Measurements from ENCODE around the gene DCP1A. TPM values are rescaled to one million over a fixed set of nuclear protein-coding genes. Genes with fewer than 3 reads are reported as not detected.

DCP1A gene
- total and polyA plus RNA-seq, 2 of the 13 experiments (the other 11 are each of a cell fraction or from before 2014, with no cell fraction given): 14.2 to 41.2 TPM

DNA sequence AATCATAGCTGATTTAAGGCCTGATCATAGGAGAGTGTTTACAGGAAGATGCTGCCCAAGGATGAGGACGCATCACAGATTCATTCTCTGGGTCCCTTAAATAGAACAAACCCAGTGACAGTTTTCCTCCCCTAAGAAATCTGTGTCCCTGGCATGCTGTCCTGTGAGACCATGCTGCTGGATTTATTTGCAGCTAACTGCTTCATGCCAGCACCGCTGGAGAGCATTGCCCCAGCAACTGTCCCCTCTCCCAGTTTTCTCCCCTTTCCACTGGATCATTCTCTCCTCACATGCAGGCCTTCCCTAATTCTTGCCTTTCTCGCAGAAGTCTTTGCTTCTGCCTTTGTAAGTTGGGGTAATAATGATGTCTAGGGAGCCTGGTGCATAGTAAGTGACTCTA lies 29.3 kb upstream of the DCP1A start:
- TF ChIP-seq, protein P1, sequence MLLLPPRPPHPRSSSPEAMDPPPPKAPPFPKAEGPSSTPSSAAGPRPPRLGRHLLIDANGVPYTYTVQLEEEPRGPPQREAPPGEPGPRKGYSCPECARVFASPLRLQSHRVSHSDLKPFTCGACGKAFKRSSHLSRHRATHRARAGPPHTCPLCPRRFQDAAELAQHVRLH (CRISPR knock-in tag; IDR thresholded peaks at IDR 0.05; ENCODE audit: borderline replicate concordance, low read depth): no peak
- TF ChIP-seq SIX1 (CRISPR knock-in tag; IDR thresholded peaks at IDR 0.05; ENCODE audit: borderline replicate concordance): no peak
- TF ChIP-seq, protein P2, sequence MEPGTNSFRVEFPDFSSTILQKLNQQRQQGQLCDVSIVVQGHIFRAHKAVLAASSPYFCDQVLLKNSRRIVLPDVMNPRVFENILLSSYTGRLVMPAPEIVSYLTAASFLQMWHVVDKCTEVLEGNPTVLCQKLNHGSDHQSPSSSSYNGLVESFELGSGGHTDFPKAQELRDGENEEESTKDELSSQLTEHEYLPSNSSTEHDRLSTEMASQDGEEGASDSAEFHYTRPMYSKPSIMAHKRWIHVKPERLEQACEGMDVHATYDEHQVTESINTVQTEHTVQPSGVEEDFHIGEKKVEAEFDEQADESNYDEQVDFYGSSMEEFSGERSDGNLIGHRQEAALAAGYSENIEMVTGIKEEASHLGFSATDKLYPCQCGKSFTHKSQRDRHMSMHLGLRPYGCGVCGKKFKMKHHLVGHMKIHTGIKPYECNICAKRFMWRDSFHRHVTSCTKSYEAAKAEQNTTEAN (CRISPR knock-in tag; conservative IDR thresholded peaks at IDR 0.05): no peak
- no peak for TF ChIP-seq ZNF10 (CRISPR knock-in tag; IDR thresholded peaks at IDR 0.05; ENCODE audit: borderline replicate concordance, low read depth)
- no peak for TF ChIP-seq MEIS2 (CRISPR knock-in tag; IDR thresholded peaks at IDR 0.05)
- no peak for TF ChIP-seq TCF7L2 (IDR thresholded peaks at IDR 0.05; ENCODE audit: low read depth, low read length)
- TF ChIP-seq, protein P3, sequence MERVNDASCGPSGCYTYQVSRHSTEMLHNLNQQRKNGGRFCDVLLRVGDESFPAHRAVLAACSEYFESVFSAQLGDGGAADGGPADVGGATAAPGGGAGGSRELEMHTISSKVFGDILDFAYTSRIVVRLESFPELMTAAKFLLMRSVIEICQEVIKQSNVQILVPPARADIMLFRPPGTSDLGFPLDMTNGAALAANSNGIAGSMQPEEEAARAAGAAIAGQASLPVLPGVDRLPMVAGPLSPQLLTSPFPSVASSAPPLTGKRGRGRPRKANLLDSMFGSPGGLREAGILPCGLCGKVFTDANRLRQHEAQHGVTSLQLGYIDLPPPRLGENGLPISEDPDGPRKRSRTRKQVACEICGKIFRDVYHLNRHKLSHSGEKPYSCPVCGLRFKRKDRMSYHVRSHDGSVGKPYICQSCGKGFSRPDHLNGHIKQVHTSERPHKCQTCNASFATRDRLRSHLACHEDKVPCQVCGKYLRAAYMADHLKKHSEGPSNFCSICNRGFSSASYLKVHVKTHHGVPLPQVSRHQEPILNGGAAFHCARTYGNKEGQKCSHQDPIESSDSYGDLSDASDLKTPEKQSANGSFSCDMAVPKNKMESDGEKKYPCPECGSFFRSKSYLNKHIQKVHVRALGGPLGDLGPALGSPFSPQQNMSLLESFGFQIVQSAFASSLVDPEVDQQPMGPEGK (CRISPR knock-in tag; IDR thresholded peaks at IDR 0.05): no peak
- TF ChIP-seq, protein P4, sequence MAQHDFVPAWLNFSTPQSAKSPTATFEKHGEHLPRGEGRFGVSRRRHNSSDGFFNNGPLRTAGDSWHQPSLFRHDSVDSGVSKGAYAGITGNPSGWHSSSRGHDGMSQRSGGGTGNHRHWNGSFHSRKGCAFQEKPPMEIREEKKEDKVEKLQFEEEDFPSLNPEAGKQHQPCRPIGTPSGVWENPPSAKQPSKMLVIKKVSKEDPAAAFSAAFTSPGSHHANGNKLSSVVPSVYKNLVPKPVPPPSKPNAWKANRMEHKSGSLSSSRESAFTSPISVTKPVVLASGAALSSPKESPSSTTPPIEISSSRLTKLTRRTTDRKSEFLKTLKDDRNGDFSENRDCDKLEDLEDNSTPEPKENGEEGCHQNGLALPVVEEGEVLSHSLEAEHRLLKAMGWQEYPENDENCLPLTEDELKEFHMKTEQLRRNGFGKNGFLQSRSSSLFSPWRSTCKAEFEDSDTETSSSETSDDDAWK (CRISPR knock-in tag; IDR thresholded peaks at IDR 0.05): no peak
- TF ChIP-seq JUND (CRISPR knock-in tag; IDR thresholded peaks at IDR 0.05): no peak
- no peak for TF ChIP-seq POLR2G (IDR thresholded peaks at IDR 0.05; ENCODE audit: low read depth, low read length)
- TF ChIP-seq ZSCAN21 (CRISPR knock-in tag; IDR thresholded peaks at IDR 0.05; ENCODE audit: borderline replicate concordance): no peak
- TF ChIP-seq TOE1 (CRISPR knock-in tag; IDR thresholded peaks at IDR 0.05): no peak
- no peak for TF ChIP-seq KLF16 (CRISPR knock-in tag; IDR thresholded peaks at IDR 0.05)
- H3K9ac ChIP-seq (ENCODE audit: insufficient read depth, low read depth, low read length): no peak overlapping the region
- H3K27ac ChIP-seq (ENCODE audit: extremely low read length, insufficient read depth, low read length): no peak overlapping the region
- ATAC-seq: no peak
- H2AFZ ChIP-seq (ENCODE audit: low read length): no peak overlapping the region
- ChIA-PET CTCF (ENCODE audit: low intra/inter-chr PET ratio, low total read pairs) (no interaction called here), POLR2A (no interaction called here)
- FAIRE-seq: no peak
- H3K27me3 ChIP-seq (ENCODE audit: control insufficient read depth in 1 of 2, insufficient read depth in 2 of 2, low read length in 2 of 2): no peaks in the 10 kb centered on the region
- H4K20me1 ChIP-seq (ENCODE audit: insufficient read depth, low read length): no peaks in the 10 kb centered on the region
- DNase-seq (ENCODE audit: low spot score): no peak
- H3K4me3 ChIP-seq (replicated peaks in 1 of 3; ENCODE audit: insufficient read depth in 1 of 3, low read depth in 2 of 3, low read length in 3 of 3): no peak overlapping the region
- H3K4me1 ChIP-seq (ENCODE audit: insufficient read depth, low read length): no peaks in the 10 kb centered on the region
- no peaks in the 10 kb centered on the region for H3K79me2 ChIP-seq (ENCODE audit: insufficient read depth, low read length)
- no TSS peak for BruUV-seq (replicated peaks)
- H3K4me2 ChIP-seq (ENCODE audit: low read depth, low read length): no peak overlapping the region
- intact Hi-C loops (cut with micrococcal nuclease; ENCODE audit: unreplicated experiment): loop anchor here (5.0 kb wide), 1 partner anchor 136 kb away; no protein-coding TSS in a partner anchor
- no peaks in the 10 kb centered on the region for H3K9me3 ChIP-seq (ENCODE audit: low read length)
- no peaks in the 10 kb centered on the region for H3K36me3 ChIP-seq (replicated peaks in 1 of 2; ENCODE audit: control insufficient read depth in 1 of 2, insufficient read depth in 2 of 2, low read length in 2 of 2)
- in situ Hi-C loops (cut with HindIII; ENCODE audit: extremely low pct_ligation_motif_present, low pct_unique_long_range_greater_than_20kb): loop anchor here (10.0 kb wide), 2 partner anchors 118 to 338 kb away; partner anchors contain the start of gene CACNA1D
- whole genome bisulfite sequencing (ENCODE audit: low lambda C conversion rate): 51% methylated on average over 3 of the region's 3 CpGs
